Suprapubic skin (tissue), 4 donors: ENCODE results near the gene SSMEM1.

Experiments used
- CTCF ChIP-seq, 2 donors: fragments of 200-600 bp in 1 of 2; fragments of 450-650 bp in 1 of 2; sonication (generic) in 1 of 2; IDR thresholded peaks; one replicate each; pipeline ENCODE4 v1.5.1; 2016 to 2019; ENCODE audit warnings: antibody characterized with exemption in 2 of 2, mild to moderate bottlenecking in 1 of 2, moderate library complexity in 1 of 2
- EP300 ChIP-seq: sonication (generic); formaldehyde crosslinking; IDR thresholded peaks from one replicate; pipeline ENCODE4 v1.6.1; 2017; ENCODE audit warnings: antibody characterized with exemption
- POLR2A ChIP-seq, 2 donors: fragments of 450-650 bp; IDR thresholded peaks; one replicate each; pipeline ENCODE4 v1.6.1; 2017; ENCODE audit warnings: antibody characterized with exemption in 2 of 2, mild to moderate bottlenecking in 2 of 2, moderate library complexity in 2 of 2
- POLR2AphosphoS5 ChIP-seq, 3 donors: sonication (generic); formaldehyde crosslinking; IDR thresholded peaks; one replicate each; pipeline ENCODE4 v1.6.1; 2017; ENCODE audit warnings: antibody characterized with exemption in 3 of 3

DNA sequence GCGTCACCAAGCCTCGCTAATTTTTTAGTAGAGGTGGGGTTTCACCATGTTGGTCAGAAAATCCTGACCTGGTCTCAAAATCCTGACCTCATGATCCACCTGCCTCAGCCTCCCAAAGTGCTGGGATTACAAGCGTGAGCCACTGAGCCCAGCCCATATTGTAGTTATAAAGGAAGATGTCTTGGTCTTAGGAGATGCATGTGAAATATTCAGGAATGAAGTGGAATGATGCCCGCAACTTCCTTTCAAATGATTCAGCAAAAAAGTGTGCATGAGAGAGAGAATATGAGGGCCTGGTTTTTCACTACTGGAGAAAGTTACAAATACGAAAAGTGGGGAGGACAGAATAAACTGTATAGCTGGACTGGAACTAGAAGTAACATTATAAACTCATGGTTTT is 18.3 kb upstream of the SSMEM1 start:
- TF ChIP-seq EP300, result no peak
- TF ChIP-seq CTCF (IDR thresholded peaks at IDR 0.05), result no peak
- no peak for TF ChIP-seq POLR2AphosphoS5 (IDR thresholded peaks at IDR 0.05)
- TF ChIP-seq POLR2A (IDR thresholded peaks at IDR 0.05), result no peak
